HUDEP-2 (cell line): Measurements from ENCODE around the gene HYAL4.
"Not testable (repeated sequence)": the region's sequence is repeated elsewhere in the genome, so short reads cannot be mapped to it uniquely, and the experiment has no call there.

Experiments used
- DNase-seq, 76 experiments: peaks; one replicate each; lab custom pipeline; 2025; ENCODE audit not compliant: unreplicated experiment in 76 of 76; lab: John Stamatoyannopoulos, UW

HYAL4 gene

GRCh38 chr7:123844712-123845219, at the start of gene HYAL4:
Gene HYAL4, plus strand, starts transcription at chr7:123845169. Its CDS starts 23,105 bp downstream, at chr7:123868274.
- no peak for DNase-seq

- no peak for DNase-seq
These were observed 49.1 kb upstream of the HYAL4 start for GRCh38 chr7:123795917-123796316.

- DNase-seq, result no peak
These were observed 48.4 kb upstream of the HYAL4 start for GRCh38 chr7:123796568-123796967.

- DNase-seq, result peak in 9 of 76 experiments; percentile 1 to 28 (median 3)
These were observed 47.1 kb upstream of the HYAL4 start for GRCh38 chr7:123797673-123798531.

- no peak for DNase-seq
These were observed 46.3 kb upstream of the HYAL4 start for GRCh38 chr7:123798532-123799188.

- DNase-seq, result no peak
These were observed 42.7 kb upstream of the HYAL4 start for GRCh38 chr7:123802249-123802648.

- no peak for DNase-seq
These were observed 39.7 kb upstream of the HYAL4 start for GRCh38 chr7:123805287-123805686.

GRCh38 chr7:123809471-123809870, 35.5 kb upstream of the HYAL4 start:
- no peak for DNase-seq

GRCh38 chr7:123811056-123811455, 33.9 kb upstream of the HYAL4 start:
- no peak for DNase-seq

GRCh38 chr7:123816916-123817315, 28.1 kb upstream of the HYAL4 start:
- DNase-seq, result no peak

- DNase-seq, result no peak
These were observed 26.0 kb upstream of the HYAL4 start for GRCh38 chr7:123819001-123819400.

- DNase-seq, result not testable (repeated sequence)
These were observed 25.2 kb upstream of the HYAL4 start for GRCh38 chr7:123819795-123820194.

- no peak for DNase-seq
These were observed 24.1 kb upstream of the HYAL4 start for GRCh38 chr7:123820864-123821263.

GRCh38 chr7:123821320-123821719, 23.6 kb upstream of the HYAL4 start:
- no peak for DNase-seq

- DNase-seq, result no peak
These were observed 20.8 kb upstream of the HYAL4 start for GRCh38 chr7:123823898-123824753.

- no peak for DNase-seq
These were observed 20.3 kb upstream of the HYAL4 start for GRCh38 chr7:123824754-123825067.

GRCh38 chr7:123828805-123829204, 16.2 kb upstream of the HYAL4 start:
- DNase-seq, result no peak

GRCh38 chr7:123836656-123837055, 8.3 kb upstream of the HYAL4 start:
- no peak for DNase-seq

- not testable (repeated sequence) for DNase-seq
These were observed 5.9 kb upstream of the HYAL4 start for GRCh38 chr7:123839106-123839505.

GRCh38 chr7:123844142-123844541, 827 bp upstream of the HYAL4 start:
- not testable (repeated sequence) for DNase-seq

- no peak for DNase-seq
These were observed 851 bp downstream of the HYAL4 start for GRCh38 chr7:123845823-123846216.
